HG03469 (cell line): Measurements from ENCODE around the gene ESYT1.

Source experiments
- ATAC-seq: cut with Tn5 transposase; IDR thresholded peaks from one replicate; pipeline ENCODE4 v1.9.1; 2021; ENCODE audit warnings: mild to moderate bottlenecking, moderate library complexity, moderate number of reproducible peaks; ENCODE audit not compliant: unreplicated experiment

The ESYT1 gene, protein sequence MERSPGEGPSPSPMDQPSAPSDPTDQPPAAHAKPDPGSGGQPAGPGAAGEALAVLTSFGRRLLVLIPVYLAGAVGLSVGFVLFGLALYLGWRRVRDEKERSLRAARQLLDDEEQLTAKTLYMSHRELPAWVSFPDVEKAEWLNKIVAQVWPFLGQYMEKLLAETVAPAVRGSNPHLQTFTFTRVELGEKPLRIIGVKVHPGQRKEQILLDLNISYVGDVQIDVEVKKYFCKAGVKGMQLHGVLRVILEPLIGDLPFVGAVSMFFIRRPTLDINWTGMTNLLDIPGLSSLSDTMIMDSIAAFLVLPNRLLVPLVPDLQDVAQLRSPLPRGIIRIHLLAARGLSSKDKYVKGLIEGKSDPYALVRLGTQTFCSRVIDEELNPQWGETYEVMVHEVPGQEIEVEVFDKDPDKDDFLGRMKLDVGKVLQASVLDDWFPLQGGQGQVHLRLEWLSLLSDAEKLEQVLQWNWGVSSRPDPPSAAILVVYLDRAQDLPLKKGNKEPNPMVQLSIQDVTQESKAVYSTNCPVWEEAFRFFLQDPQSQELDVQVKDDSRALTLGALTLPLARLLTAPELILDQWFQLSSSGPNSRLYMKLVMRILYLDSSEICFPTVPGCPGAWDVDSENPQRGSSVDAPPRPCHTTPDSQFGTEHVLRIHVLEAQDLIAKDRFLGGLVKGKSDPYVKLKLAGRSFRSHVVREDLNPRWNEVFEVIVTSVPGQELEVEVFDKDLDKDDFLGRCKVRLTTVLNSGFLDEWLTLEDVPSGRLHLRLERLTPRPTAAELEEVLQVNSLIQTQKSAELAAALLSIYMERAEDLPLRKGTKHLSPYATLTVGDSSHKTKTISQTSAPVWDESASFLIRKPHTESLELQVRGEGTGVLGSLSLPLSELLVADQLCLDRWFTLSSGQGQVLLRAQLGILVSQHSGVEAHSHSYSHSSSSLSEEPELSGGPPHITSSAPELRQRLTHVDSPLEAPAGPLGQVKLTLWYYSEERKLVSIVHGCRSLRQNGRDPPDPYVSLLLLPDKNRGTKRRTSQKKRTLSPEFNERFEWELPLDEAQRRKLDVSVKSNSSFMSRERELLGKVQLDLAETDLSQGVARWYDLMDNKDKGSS

DNA sequence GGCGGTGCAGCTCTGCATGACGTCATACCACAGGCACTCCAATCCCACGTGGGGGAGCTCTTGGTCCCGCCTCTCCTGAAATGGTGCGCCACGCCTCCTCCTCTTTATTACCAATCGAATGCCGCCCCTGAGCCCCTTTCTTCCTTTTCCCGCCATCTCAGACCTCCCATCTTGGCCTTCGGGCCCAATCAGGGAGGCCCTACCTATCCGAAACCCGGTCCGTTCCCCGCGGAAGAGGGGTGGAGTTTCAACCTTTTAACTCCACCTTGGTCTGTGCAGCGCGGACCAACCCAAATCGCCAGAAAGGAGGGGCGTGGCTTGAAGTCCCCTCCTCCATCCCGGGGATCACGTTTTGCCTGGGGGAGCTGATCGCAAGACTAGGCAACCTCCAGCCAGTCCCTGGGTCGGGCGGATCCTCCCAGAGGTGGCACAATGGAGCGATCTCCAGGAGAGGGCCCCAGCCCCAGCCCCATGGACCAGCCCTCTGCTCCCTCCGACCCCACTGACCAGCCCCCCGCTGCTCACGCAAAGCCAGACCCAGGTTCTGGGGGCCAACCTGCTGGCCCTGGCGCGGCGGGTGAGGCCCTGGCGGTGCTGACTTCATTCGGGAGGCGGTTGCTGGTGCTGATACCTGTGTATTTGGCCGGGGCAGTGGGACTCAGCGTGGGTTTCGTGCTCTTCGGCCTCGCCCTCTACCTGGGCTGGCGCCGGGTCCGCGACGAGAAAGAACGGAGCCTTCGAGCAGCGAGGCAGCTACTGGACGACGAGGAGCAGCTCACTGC, at the start of gene ESYT1:
Gene ESYT1, plus strand, starts transcription at position 380 of the 782 bp plus-strand sequence. Its CDS starts 53 bp downstream, at position 433.
- ATAC-seq = peak; percentile 83

DNA sequence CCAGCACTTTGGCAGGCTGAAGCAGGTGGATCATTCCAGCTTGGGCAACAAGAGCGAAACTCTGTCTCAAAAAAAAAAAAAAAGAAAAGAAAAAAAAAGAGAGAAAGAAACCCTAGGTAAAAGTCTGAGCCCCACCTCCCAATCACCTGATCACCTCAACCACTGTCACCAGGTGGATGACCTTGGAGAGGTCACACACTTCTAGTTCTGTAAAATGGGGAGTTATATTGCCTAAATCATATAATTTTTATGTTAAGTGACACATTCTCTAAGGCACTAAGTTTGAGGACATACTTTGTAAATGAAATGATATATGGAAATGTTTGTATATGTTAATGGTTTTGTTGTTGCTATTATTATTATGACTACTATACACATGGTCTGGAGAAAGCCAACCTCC, 49.6 kb upstream of the ESYT1 start:
- no peak for ATAC-seq

DNA sequence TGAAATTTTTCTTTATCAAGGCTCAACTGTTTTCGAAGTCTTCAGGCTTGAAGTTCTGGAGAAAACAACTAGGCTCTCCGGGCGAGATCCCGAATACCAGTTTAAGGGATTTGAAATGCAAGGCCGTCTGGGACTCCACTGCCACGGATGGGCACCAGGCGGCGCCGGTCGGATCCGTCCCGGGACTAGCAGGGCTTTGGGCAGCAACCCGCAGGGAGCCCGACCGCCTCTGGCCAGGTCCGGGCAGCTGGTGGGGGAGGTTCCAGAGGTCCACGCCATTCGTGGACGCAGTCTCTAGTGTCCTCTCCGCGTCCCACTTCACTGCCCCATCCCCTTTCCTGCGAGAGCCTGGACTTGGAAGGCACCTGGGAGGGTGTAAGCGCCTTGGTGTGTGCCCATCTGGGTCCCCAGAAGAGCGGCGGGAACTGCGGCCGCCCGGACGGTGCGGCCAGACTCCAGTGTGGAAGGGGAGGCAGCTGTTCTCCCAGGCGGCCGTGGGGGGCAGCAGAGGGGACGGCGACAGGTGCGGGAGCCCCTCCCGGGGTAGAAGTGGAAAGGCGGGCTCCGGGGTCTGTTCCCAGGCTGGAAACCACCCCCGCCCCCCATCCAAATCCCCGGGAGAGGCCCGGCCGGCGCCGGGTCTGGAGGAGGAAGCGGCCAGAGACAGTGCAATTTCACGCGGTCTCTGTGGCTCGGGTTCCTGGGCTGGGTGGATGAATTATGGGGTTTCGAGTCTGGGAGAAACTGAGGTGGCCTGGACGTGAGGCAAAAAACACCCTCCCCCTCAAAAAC, 48.9 kb upstream of the ESYT1 start:
- no peak for ATAC-seq

DNA sequence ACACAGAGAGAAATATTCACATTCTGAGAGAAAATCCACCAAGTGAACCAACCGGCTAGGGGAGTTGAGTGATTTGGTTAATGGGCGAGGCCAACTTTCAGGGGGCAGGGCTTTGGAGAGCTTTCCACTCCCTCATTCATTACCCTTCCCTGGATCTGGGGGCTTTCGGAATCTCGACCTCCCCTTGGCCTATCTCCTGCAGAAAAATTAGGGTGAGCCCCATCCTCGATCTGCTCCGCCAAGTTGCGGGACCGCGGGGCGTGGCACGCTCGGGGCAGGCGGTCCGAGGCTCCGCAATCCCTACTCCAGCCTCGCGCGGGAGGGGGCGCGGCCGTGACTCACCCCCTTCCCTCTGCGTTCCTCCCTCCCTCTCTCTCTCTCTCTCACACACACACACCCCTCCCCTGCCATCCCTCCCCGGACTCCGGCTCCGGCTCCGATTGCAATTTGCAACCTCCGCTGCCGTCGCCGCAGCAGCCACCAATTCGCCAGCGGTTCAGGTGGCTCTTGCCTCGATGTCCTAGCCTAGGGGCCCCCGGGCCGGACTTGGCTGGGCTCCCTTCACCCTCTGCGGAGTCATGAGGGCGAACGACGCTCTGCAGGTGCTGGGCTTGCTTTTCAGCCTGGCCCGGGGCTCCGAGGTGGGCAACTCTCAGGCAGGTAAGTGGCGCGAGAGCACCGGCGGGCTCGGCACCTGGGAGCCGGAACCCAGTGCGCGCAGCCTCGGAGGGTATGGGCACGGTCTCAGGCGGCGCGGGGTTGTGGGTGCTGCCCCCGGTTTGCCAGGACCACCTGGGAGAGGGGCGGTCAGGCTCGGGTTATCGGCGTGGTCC, 48.1 kb upstream of the ESYT1 start, which contains the start of gene ERBB3:
Gene ERBB3, plus strand, starts transcription at position 443 of the 833 bp plus-strand sequence. Its CDS starts 136 bp downstream, at position 579.
- ATAC-seq = no peak

DNA sequence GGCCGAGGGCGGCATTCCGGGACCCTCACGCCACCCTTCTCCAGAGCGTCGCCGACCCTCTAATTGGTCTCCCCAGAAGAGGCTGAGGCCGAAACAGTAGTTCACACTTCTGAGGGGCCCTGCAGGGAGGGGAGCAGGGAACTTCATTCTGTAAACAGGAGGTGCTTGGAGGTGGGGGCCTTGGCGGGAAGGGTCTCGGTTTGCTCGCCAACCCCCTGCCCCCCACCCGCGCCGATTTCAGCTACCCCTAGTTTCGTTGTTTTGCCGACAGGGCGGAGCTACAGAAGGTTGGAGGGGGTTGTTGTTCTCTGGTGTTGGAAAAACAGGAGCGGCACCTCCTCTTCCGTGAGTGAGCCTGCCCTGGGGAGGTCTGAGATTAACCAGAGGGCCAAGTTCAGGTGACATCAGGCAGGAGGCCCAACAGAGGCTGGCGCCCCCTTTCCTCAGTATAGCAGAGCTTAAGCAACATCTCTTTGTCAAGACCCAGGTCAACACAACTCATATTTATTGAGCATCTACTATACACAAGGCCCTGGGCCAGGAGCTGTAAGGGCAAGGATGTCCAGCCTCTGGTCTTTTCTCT, 47.4 kb upstream of the ESYT1 start:
- ATAC-seq = no peak

DNA sequence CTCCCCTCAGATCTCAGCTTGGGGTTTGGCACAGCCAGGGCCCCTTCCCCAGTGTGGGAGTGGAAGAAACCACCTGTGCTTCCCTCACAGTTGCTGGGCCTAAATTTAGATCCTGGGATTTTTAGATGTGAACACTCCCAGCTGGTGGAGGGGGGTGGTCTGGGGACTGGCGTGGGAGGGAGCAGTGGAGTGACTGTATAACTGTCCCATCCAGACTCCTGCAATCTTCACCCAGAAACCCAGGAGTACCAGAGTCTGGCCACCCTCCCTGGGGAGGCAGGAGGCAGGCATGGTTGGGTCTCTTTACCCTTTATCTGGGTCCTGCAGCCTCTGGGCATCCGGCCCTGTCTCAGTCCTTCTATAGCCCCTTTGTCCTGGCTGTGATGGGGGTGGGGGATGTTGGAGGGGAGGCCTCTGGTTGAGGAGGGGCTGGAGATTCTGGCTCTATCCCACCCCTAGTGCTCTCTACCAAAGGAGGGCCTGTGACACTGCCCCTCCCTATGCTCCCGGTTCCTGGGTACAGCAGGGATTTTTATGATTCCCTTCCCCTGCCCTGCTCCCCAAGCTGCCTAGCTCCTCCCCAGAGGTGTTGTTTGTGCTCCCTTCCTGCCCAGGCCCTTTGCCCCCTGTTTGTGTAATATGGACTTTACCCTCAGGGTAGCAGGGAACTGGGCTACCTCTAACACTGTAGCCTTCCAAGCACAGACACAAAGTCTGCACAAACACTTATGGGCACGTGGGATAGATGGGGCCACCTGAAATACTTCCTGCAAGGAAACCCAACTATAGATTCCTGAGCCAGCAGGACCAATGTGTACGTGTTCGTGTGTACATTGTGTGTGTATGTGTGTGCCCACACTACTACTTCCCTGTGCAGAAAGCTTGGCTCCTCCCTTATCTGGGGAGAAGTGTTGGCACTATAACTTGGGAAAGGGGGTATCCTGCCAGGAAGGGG, 46.4 kb upstream of the ESYT1 start:
- no peak for ATAC-seq

DNA sequence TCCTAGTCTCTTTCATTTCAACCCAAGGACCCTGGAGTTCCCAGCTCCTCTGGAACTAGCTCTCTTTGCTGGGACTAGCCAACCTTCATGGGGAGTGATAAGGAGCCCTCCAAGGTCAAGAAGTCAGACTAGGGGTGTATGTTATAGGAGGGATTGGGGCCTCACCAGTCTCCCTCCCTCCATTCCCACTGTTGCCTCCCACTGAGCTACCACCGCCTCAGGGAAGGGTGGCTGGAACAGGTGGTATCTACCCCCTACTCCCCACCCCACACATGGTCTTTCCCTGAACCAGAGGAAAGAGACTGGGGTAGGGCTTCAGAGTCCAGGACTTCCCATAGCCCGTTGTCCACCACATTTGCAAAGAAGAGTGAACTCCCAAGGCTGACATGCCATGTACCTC, 45.7 kb upstream of the ESYT1 start:
- ATAC-seq = no peak

DNA sequence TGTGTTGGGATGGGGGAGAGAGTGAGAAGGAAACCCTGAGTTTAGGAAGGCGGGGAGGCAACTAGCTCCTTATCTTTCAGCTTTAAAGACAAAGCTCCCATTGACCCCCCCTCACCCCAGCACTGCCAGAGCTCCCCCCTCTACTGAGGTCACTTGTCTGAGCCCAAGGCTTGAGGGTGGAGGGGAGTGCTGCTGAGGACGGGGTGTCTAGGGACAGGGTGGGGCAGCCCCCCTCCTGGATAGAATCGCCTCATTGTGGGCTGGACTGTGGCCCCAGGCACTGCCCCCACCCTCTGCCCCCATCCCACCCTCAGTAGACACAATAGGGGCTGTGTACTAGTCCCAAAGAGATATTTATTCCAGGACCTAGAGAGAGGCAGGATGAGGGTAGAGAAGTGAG, 45.1 kb upstream of the ESYT1 start:
- ATAC-seq = no peak

DNA sequence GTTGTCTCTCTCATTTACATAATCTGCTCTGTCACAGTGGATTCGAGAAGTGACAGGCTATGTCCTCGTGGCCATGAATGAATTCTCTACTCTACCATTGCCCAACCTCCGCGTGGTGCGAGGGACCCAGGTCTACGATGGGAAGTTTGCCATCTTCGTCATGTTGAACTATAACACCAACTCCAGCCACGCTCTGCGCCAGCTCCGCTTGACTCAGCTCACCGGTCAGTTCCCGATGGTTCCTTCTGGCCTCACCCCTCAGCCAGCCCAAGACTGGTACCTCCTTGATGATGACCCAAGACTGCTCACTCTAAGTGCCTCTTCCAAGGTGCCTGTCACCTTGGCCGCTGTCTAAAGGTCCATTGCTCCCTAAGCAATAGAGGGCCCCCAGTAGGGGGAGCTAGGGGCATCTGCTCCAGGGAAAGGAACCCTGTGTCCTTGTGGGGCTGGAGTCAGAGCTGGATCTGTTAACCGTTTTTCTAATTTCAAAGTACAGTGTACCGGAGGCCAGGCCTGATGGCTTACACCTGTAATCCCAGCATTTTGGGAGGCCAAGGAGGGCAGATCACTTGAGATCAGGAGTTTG, 43.0 kb upstream of the ESYT1 start:
- ATAC-seq = no peak

DNA sequence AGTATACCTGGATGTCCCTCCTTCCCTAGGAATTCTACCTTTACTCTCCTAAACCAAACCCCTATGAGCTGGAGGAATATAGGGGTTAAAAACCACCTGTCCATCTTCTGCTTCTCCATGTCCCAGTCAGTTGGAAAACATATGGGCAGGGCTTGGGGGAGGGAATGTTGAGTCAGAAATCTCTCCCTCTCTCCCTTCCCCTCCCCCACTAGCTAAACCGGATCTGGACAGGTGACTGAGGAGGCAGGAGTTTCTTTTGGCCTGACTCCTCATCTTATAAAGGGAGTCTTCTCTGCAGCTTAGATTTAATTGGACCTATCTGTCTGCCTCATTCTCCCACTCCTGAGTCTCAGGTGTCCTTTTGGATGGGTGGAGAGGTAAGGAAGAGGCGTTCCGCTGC, 42.0 kb upstream of the ESYT1 start:
- no peak for ATAC-seq

DNA sequence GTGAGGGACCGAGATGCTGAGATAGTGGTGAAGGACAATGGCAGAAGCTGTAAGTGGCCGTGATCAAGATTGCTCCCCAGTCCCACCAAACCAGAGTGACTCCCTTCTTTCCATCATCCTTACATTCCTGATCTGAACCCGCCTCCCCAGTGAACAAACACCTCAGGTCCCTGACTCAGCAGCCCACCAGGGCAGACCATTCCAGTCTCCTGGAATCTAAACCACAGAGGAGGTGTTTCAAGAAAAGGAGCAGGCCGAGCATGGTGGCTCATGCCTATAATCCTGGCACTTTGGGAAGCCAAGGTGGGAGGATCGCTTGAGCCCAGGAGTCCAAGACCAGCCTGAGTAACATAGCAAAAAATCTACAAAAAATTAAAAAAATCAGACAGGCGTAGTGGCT, 41.5 kb upstream of the ESYT1 start:
- ATAC-seq = no peak

DNA sequence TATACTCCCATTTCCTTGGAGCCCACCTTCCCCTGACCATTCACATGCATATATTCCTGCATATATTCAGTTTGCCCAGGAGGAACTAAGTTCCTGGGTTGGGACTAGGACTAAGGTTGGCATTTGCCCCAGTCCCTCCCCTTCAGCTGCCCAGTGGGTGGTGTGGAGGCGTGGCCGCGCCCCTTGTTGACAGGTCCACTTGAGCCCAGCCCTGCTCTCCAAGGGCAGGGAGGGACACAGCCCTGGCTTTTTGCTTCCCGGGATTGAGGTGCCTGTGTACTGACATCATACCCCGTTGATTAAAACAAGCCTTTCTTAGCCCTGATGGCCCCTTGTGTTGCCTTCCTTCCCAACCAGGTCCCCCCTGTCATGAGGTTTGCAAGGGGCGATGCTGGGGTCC, 40.8 kb upstream of the ESYT1 start:
- ATAC-seq = no peak

DNA sequence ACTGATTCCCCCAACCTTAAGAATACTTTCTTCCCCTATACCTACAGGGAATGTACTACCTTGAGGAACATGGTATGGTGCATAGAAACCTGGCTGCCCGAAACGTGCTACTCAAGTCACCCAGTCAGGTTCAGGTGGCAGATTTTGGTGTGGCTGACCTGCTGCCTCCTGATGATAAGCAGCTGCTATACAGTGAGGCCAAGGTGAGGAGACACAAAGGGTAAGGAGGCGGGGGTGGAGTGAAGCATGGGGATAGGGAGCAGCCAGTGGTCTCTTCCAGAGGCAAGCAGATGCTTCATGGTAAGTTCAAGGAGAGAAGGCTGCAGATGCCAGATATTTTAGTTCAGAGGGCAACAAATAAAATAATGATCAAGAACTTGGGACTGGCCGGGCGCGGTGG, 30.3 kb upstream of the ESYT1 start:
- no peak for ATAC-seq

DNA sequence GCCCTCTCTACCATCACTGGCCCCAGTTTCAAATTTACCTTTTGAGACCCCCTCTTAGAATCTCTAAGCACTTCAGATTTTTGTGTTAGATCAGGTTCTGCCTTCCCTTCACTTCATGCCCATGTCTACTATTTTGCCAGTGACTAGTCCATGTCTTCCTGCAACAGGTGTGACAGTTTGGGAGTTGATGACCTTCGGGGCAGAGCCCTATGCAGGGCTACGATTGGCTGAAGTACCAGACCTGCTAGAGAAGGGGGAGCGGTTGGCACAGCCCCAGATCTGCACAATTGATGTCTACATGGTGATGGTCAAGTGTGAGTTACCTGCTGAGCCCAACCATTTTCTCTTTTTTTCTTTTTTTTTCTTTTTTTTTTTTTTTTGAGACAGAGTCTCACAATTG, 29.5 kb upstream of the ESYT1 start:
- ATAC-seq = no peak

DNA sequence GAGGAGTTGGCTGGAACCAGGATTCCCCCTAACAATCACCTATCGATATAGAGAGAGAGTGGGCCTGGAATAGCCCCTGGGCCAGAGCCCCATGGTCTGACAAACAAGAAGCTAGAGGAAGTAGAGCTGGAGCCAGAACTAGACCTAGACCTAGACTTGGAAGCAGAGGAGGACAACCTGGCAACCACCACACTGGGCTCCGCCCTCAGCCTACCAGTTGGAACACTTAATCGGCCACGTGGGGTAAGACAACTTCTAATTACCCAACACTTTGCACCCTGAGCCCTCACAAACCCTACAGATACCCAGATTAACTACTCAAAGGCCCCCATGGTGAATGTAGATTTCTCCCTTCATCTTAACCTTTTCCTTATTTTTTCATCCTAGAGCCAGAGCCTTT, 28.3 kb upstream of the ESYT1 start:
- no peak for ATAC-seq

DNA sequence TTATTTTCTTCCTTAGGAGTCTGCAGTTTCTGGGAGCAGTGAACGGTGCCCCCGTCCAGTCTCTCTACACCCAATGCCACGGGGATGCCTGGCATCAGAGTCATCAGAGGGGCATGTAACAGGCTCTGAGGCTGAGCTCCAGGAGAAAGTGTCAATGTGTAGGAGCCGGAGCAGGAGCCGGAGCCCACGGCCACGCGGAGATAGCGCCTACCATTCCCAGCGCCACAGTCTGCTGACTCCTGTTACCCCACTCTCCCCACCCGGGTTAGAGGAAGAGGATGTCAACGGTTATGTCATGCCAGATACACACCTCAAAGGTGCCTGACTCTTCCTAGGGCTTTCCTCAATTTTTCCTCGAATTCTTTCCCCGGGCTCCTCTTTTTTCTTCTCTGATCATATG, 27.0 kb upstream of the ESYT1 start:
- no peak for ATAC-seq

DNA sequence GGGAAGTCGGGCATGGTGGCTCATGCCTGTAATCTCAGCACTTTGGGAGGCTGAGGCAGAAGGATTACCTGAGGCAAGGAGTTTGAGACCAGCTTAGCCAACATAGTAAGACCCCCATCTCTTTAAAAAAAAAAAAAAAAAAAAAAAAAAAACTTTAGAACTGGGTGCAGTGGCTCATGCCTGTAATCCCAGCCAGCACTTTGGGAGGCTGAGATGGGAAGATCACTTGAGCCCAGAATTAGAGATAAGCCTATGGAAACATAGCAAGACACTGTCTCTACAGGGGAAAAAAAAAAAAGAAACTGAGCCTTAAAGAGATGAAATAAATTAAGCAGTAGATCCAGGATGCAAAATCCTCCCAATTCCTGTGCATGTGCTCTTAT, 25.4 kb upstream of the ESYT1 start:
- no peak for ATAC-seq
